Mesendoderm (in vitro differentiated cells): ENCODE data around the gene FNDC3B.

Experiments
- DNase-seq: peaks from one replicate; pipeline ENCODE4 v3.0.0; 2013
- H2AK5ac ChIP-seq: 2 replicates; pipeline ENCODE4 v1.6.1; 2013; ENCODE audit warnings: low read length, inconsistent platforms
- H2BK120ac ChIP-seq: 2 replicates; pipeline ENCODE4 v1.6.1; 2013; ENCODE audit warnings: low read depth, mild to moderate bottlenecking, low read length, moderate library complexity, mixed read lengths
- H2BK15ac ChIP-seq: replicated peaks from 2 replicates; pipeline ENCODE4 v1.6.1; 2013; ENCODE audit warnings: low read depth, mild to moderate bottlenecking, moderate library complexity
- H2BK5ac ChIP-seq: 2 replicates; pipeline ENCODE4 v1.6.1; 2013; ENCODE audit warnings: low read length, inconsistent platforms
- H3K18ac ChIP-seq: 2 replicates; pipeline ENCODE4 v1.6.1; 2013; ENCODE audit warnings: mild to moderate bottlenecking, low read length, mixed read lengths
- H3K23ac ChIP-seq: one replicate; pipeline ENCODE4 v1.6.1; 2013; ENCODE audit warnings: low read length
- H3K27ac ChIP-seq: 2 replicates; pipeline ENCODE4 v1.5.1; 2013; ENCODE audit warnings: low read depth, mild to moderate bottlenecking, inconsistent platforms, low read length, moderate library complexity
- H3K27me3 ChIP-seq: 2 replicates; pipeline ENCODE4 v1.6.1; 2013; ENCODE audit warnings: low read length, control low read depth, mild to moderate bottlenecking, inconsistent platforms; ENCODE audit not compliant: insufficient read depth, poor library complexity
- H3K36me3 ChIP-seq: 2 replicates; pipeline ENCODE4 v1.6.1; 2013; ENCODE audit warnings: low read length, inconsistent platforms; ENCODE audit not compliant: control insufficient read depth, insufficient read depth
- H3K4ac ChIP-seq: one replicate; pipeline ENCODE4 v1.6.1; 2013; ENCODE audit warnings: low read depth, mild to moderate bottlenecking, low read length, moderate library complexity
- H3K4me1 ChIP-seq: 2 replicates; pipeline ENCODE4 v1.6.1; 2013; ENCODE audit warnings: low read depth, low read length, inconsistent platforms; ENCODE audit not compliant: control insufficient read depth
- H3K4me2 ChIP-seq: 2 replicates; pipeline ENCODE4 v1.6.1; 2013; ENCODE audit warnings: low read length
- H3K4me3 ChIP-seq: 2 replicates; pipeline ENCODE4 v1.5.1; 2013; ENCODE audit warnings: mild to moderate bottlenecking, low read length
- H3K56ac ChIP-seq: one replicate; pipeline ENCODE4 v1.6.1; 2013; ENCODE audit warnings: low read length
- H3K79me1 ChIP-seq: 2 replicates; pipeline ENCODE4 v1.6.1; 2013; ENCODE audit warnings: low read length, inconsistent platforms
- H3K79me2 ChIP-seq: 2 replicates; pipeline ENCODE4 v1.6.1; 2013; ENCODE audit warnings: mild to moderate bottlenecking, low read length; ENCODE audit not compliant: control insufficient read depth, insufficient read depth
- H3K9ac ChIP-seq: 2 replicates; pipeline ENCODE4 v1.6.1; 2013; ENCODE audit warnings: low read length, inconsistent platforms
- H4K5ac ChIP-seq: one replicate; pipeline ENCODE4 v1.6.1; 2013; ENCODE audit warnings: low read length
- H4K8ac ChIP-seq: one replicate; pipeline ENCODE4 v1.6.1; 2013; ENCODE audit warnings: low read depth, mild to moderate bottlenecking, control low read depth, low read length, moderate library complexity
- WGBS: extraction: QIAGEN DNeasy Blood & Tissue Kit; methylation state at CpG from one replicate; pipeline ENCODE4 v1.1.7; 2013; ENCODE audit warnings: low lambda C conversion rate, missing lambda C conversion rate; ENCODE audit not compliant: insufficient coverage; ENCODE audit errors: extremely low coverage; 5-methylcytosine and 5-hydroxymethylcytosine counted together

The FNDC3B gene

DNA sequence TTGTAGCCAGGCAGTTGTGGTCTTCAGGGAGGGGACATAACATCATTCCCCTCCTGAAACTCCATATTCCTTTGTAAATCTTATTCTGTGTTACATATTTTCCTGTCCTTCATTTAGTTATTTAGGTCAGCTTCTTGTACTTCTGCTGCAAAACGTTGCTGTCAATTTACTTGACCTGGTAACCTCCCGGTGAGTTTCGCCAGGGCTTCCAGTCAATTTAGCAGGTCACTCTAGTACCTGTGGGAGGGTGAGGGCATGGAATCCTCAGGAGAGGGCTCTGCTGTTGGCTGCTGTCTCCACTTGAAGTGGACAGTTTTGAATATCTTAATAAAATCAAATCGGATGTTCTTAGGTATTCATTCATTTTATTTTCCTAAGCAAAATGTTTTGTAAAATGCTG lies 29.6 kb downstream of the FNDC3B start:
- Histone ChIP-seq H3K4me3 (no peak overlapping the region), H2BK5ac (no peak overlapping the region), H2AK5ac (no peak overlapping the region), H2BK15ac (no peak overlapping the region), H4K5ac (no peak overlapping the region), H3K4me2 (no peak overlapping the region), H3K9ac (no peak overlapping the region), H3K23ac (no peak overlapping the region), H3K79me2 (peaks cover 83% of the 10 kb centered on the region), H3K27ac (no peak overlapping the region), H3K4me1 (peaks cover 18% of the 10 kb centered on the region), H2BK120ac (no peak overlapping the region), H3K18ac (no peak overlapping the region), H3K4ac (no peak overlapping the region), H3K36me3 (no peaks in the 10 kb centered on the region), H3K56ac (no peak overlapping the region), H4K8ac (no peak overlapping the region), H3K27me3 (no peaks in the 10 kb centered on the region), H3K79me1 (peaks cover 35% of the 10 kb centered on the region)
- DNase-seq: no peak
- no CpG with 5 or more reads among the region's 4 CpGs for WGBS

DNA sequence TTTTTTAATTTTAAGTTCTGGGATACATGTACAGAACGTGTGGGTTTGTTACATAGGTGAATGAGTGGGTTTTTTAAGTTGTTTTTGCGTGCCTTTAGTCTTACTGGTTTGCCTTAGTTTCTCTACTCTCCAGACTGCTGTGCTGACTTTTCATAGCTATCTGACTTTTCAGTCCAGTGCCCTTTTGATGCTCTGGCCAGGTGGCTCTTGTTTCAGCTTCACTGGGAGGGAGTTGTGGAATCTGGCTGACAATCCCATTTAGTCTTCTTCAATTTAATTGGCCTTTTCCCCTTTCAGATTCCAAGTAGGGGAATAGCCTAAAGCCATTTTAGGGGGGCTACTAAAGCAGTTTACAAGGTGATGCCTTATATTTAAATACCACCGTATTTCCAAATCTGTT lies 30.1 kb downstream of the FNDC3B start:
- H3K27ac ChIP-seq: no peak overlapping the region
- no peak for DNase-seq
- H3K56ac ChIP-seq: no peak overlapping the region

DNA sequence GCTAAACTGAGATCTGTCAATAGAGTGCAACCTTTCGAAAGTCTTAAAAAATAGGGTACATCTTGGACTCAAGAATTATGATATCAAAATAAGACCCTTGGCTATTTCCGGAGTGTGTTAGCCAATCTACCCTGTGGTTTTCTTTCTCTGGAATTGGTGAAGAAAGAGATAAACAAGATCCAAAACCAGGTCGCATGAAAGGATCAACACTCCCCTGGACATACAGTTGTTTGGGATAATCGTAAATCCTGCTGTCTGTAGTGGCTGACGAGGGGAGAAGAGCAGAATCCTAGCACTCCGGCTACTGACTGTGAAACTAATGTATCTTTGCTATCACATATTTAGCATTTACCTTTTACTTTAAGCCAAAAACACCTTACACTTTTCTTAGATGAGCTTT lies 30.9 kb downstream of the FNDC3B start:
- no peak overlapping the region for H3K56ac ChIP-seq
- H2BK15ac ChIP-seq: no peak overlapping the region
- H3K4me1 ChIP-seq: peaks cover 20% of the 10 kb centered on the region
- no peak overlapping the region for H3K27ac ChIP-seq
- peaks cover 84% of the 10 kb centered on the region for H3K79me2 ChIP-seq
- no peak for DNase-seq
- H4K8ac ChIP-seq: no peak overlapping the region
- no peak overlapping the region for H2BK5ac ChIP-seq
- H3K9ac ChIP-seq: no peak overlapping the region
- no peaks in the 10 kb centered on the region for H3K36me3 ChIP-seq
- no CpG with 5 or more reads among the region's 6 CpGs for WGBS
- peaks cover 34% of the 10 kb centered on the region for H3K79me1 ChIP-seq
- no peak overlapping the region for H3K4me3 ChIP-seq
- no peak overlapping the region for H2BK120ac ChIP-seq
- H3K18ac ChIP-seq: no peak overlapping the region
- H3K4me2 ChIP-seq: no peak overlapping the region
- no peak overlapping the region for H3K4ac ChIP-seq
- H3K27me3 ChIP-seq: no peaks in the 10 kb centered on the region
- no peak overlapping the region for H4K5ac ChIP-seq
- no peak overlapping the region for H2AK5ac ChIP-seq
- no peak overlapping the region for H3K23ac ChIP-seq

More for the DNA sequence above, 30.1 kb downstream of the FNDC3B start:
- Histone ChIP-seq H3K36me3 (no peaks in the 10 kb centered on the region), H3K4me2 (no peak overlapping the region), H4K5ac (no peak overlapping the region), H3K18ac (no peak overlapping the region), H3K23ac (no peak overlapping the region), H3K79me2 (peaks cover 85% of the 10 kb centered on the region), H3K79me1 (peaks cover 36% of the 10 kb centered on the region), H2BK120ac (no peak overlapping the region), H4K8ac (no peak overlapping the region), H3K4me1 (peaks cover 20% of the 10 kb centered on the region), H3K4ac (no peak overlapping the region), H3K4me3 (no peak overlapping the region), H2AK5ac (no peak overlapping the region), H3K9ac (no peak overlapping the region), H2BK15ac (no peak overlapping the region), H2BK5ac (no peak overlapping the region), H3K27me3 (no peaks in the 10 kb centered on the region)
- WGBS: 100% methylated on average over 1 of the region's 3 CpGs

DNA sequence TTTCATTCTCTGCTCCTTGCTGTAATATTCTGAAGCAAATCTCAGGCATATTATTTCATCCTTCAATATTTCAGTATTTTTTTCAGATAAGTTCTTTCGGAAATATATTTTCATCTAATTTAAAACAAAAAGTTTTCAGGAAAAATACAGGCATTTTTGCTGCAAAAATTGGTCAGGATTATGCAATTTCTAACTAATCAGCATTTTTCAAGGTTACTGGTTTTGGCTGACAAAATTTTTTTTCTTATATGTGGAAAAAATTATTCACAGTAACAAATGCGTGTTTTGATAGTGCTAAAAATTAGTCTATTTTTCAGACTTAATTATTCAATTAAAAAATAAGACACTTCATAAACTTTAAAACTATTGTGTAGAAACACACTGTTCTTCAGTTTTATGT lies 31.4 kb downstream of the FNDC3B start:
- H2BK5ac ChIP-seq: no peak overlapping the region
- no peak overlapping the region for H4K8ac ChIP-seq
- peaks cover 35% of the 10 kb centered on the region for H3K79me1 ChIP-seq
- H2BK120ac ChIP-seq: no peak overlapping the region
- H3K9ac ChIP-seq: no peak overlapping the region
- H3K4me2 ChIP-seq: no peak overlapping the region
- H3K27me3 ChIP-seq: no peaks in the 10 kb centered on the region
- no peaks in the 10 kb centered on the region for H3K36me3 ChIP-seq
- no CpG with 5 or more reads among the region's 2 CpGs for WGBS
- H2AK5ac ChIP-seq: no peak overlapping the region
- no peak overlapping the region for H4K5ac ChIP-seq
- H2BK15ac ChIP-seq: no peak overlapping the region
- H3K56ac ChIP-seq: no peak overlapping the region
- no peak overlapping the region for H3K18ac ChIP-seq
- no peak for DNase-seq
- peaks cover 82% of the 10 kb centered on the region for H3K79me2 ChIP-seq
- H3K4ac ChIP-seq: no peak overlapping the region
- H3K27ac ChIP-seq: no peak overlapping the region
- H3K4me3 ChIP-seq: no peak overlapping the region
- H3K23ac ChIP-seq: no peak overlapping the region
- peaks cover 17% of the 10 kb centered on the region for H3K4me1 ChIP-seq

DNA sequence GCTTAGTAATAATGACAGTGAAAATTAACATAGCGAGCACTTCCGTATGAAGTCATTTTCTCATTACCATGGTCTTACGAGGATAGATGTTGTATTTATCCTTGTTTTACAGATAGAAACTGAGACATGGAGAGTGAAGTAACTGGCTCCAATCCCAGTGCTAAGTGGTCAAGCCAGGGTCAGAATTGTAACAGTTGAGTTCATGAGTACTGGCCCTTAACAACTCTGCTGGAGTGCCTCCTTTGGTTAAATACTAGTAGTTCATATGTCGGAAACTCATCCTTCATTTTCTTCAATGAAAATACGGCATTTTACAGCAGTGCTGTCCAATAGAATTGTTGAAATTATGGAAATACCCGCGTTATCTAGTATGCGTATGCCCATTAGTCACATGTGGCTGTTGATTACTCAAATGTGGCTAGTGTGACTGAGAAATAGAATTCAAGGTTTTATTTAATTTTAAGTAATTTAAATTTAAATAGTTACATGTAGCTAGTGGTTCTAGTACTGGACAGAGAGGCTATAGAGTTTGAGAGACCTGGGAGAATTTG lies 32.5 kb downstream of the FNDC3B start:
- Histone ChIP-seq H3K4me2 (no peak overlapping the region), H3K4me1 (peaks cover 11% of the 10 kb centered on the region), H2BK120ac (no peak overlapping the region), H3K56ac (no peak overlapping the region), H3K4me3 (no peak overlapping the region), H2BK15ac (no peak overlapping the region), H3K4ac (no peak overlapping the region), H3K36me3 (no peaks in the 10 kb centered on the region), H4K5ac (no peak overlapping the region), H3K27me3 (no peaks in the 10 kb centered on the region), H3K79me2 (peaks cover 77% of the 10 kb centered on the region), H3K23ac (no peak overlapping the region), H3K18ac (no peak overlapping the region), H3K27ac (no peak overlapping the region), H3K9ac (no peak overlapping the region), H2BK5ac (no peak overlapping the region), H3K79me1 (peaks cover 34% of the 10 kb centered on the region), H2AK5ac (no peak overlapping the region), H4K8ac (no peak overlapping the region)
- no CpG with 5 or more reads among the region's 8 CpGs for whole genome bisulfite sequencing
- DNase-seq: peak; percentile 26

DNA sequence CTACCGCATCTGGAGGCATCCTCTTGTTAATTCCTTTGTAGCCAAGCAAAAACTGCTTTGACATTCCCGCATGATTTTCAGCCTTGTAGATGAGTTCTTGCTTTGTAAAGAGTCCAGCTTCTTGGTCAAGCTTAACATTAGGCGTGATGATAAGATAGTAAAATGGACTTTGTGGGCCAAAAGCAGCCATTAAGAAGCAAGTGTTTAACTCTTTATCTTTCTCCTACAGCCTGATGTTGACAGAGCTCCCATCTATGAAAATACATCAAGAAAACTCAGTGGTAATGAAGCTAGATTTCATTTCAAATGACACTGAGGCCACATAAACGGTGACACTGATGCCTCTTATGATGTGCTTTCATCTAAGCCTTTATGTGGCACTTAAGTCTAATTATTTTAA lies 33.2 kb downstream of the FNDC3B start:
- Histone ChIP-seq H4K5ac (no peak overlapping the region), H3K27ac (no peak overlapping the region), H2BK5ac (no peak overlapping the region), H3K9ac (no peak overlapping the region), H3K79me2 (peaks cover 75% of the 10 kb centered on the region), H3K36me3 (no peaks in the 10 kb centered on the region), H3K4me1 (peaks cover 11% of the 10 kb centered on the region), H3K4me3 (no peak overlapping the region), H3K56ac (no peak overlapping the region), H3K27me3 (no peaks in the 10 kb centered on the region), H2AK5ac (no peak overlapping the region), H3K79me1 (peaks cover 36% of the 10 kb centered on the region), H3K4ac (no peak overlapping the region), H3K23ac (no peak overlapping the region), H3K4me2 (no peak overlapping the region), H2BK15ac (no peak overlapping the region), H4K8ac (no peak overlapping the region), H2BK120ac (no peak overlapping the region), H3K18ac (no peak overlapping the region)
- DNase-seq: no peak
- WGBS: no CpG with 5 or more reads among the region's 4 CpGs
